Measurements from ENCODE around the gene NDUFA7.

- TF ChIP-seq CTCF (IDR thresholded peaks at IDR 0.05): no peak
- no peak for TF ChIP-seq EZH2 (IDR thresholded peaks at IDR 0.05; ENCODE audit: borderline replicate concordance, insufficient read depth, low read depth, low read length, poor library complexity, severe bottlenecking)
Observed at GRCh38 chr19:8367327-8368001, 46.3 kb upstream of the NDUFA7 start.
